ENCODE measurements around the gene FSD2. TPM values are rescaled to one million over a fixed set of nuclear protein-coding genes. Genes with fewer than 3 reads are reported as not detected.
"Not testable (repeated sequence)": the region's sequence is repeated elsewhere in the genome, so short reads cannot be mapped to it uniquely, and the experiment has no call there.

Gene FSD2
- total RNA-seq, 4 donors from 2014 or later: not detected

DNA sequence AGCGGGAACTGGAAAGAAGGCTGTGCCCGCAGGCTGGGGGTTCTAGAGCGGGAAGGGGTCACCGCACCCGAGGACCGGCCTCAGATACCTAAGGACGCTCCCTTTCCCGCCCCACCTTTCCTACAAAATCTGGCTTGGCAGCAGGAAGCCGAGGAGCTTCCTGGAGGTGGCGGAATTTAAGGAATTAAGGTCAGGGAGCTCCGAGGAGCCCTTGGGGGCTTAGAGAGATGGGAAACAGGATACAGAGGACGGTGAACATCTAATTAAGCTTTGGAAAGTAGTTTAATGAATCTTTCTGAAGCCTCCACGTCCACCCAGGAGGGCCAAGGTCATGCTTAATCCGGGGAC, 95.7 kb downstream of the FSD2 start:
- TF ChIP-seq, protein P1, sequence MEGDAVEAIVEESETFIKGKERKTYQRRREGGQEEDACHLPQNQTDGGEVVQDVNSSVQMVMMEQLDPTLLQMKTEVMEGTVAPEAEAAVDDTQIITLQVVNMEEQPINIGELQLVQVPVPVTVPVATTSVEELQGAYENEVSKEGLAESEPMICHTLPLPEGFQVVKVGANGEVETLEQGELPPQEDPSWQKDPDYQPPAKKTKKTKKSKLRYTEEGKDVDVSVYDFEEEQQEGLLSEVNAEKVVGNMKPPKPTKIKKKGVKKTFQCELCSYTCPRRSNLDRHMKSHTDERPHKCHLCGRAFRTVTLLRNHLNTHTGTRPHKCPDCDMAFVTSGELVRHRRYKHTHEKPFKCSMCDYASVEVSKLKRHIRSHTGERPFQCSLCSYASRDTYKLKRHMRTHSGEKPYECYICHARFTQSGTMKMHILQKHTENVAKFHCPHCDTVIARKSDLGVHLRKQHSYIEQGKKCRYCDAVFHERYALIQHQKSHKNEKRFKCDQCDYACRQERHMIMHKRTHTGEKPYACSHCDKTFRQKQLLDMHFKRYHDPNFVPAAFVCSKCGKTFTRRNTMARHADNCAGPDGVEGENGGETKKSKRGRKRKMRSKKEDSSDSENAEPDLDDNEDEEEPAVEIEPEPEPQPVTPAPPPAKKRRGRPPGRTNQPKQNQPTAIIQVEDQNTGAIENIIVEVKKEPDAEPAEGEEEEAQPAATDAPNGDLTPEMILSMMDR (IDR thresholded peaks at IDR 0.05): no peak
- no peak for TF ChIP-seq POLR2A (IDR thresholded peaks at IDR 0.05)
- H3K36me3 ChIP-seq: no peaks in the 10 kb centered on the region
- peaks cover 5 to 18% (median 9%) of the 10 kb centered on the region in 3 donors for H3K4me1 ChIP-seq
- DNase-seq: no peak
- WGBS, 2 donors: 12 to 17% methylated on average over 13 to 14 of the region's 14 CpGs
- H3K27ac ChIP-seq: peak overlapping the region; percentile 17 to 75 (median 57)
- peaks cover 0 to 38% (median 0%) of the 10 kb centered on the region in 4 donors for H3K27me3 ChIP-seq
- peak overlapping the region; percentile 46 to 81 (median 74) for H3K4me3 ChIP-seq
- no peaks in the 10 kb centered on the region for H3K9me3 ChIP-seq
- intact Hi-C loops (cut with DNase I): no loop called here

DNA sequence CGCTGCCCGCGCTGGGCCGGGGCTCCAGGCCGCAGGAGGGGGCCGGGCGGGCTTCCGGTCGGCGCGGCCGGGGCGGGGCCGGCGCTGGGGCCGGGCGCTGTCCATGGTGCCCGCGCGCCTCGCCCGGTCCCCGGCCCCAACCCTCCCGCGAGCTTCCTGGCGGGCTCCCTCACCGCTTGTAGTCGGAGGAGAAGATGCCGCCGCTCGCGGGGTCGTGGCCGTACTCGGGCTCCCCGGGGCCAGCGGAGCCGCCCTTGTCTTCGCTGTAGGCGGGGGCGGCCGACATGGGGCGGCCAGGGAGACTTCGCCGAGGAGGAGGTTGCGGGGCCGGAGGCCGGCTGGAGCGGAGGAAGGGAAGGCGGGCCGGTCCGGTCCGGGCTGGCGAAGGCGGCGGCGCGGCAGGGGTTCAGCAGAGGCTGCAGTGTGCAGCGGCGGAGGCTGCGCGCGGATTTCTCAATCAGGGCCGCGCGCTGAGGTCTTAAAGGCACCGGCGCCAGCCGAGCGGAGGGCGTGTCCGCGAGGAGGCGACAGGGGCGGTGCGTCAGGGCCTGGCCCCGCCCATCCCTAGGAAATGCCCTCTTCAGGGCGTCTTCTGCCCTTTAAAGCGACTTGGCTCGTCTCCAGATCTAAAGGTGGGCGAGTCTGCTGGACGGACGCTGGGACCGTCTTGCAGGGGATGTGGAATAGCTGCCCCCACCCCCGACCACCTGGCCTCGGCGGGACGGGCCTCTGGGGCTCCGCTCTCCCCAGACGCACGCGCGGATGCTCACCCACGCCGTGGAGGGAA, 96.3 kb downstream of the FSD2 start, which contains the start of gene AP3B2:
Gene AP3B2 (minus strand): TSS at position 455 of the 787 bp plus-strand sequence. CDS start 169 bp downstream, at position 286.
- peak in 1 of 4 donors; percentile 11 for TF ChIP-seq POLR2A (IDR thresholded peaks at IDR 0.05)
- TF ChIP-seq, protein P1 (IDR thresholded peaks at IDR 0.05): no peak
- peaks cover 5 to 18% (median 9%) of the 10 kb centered on the region in 3 donors for H3K4me1 ChIP-seq
- H3K27ac ChIP-seq: peak within 1 kb of the TSS; percentile 17 to 75 (median 57)
- H3K9me3 ChIP-seq: no peaks in the 10 kb centered on the region
- H3K27me3 ChIP-seq: peaks cover 0 to 38% (median 0%) of the 10 kb centered on the region in 4 donors
- no peaks in the 10 kb centered on the region for H3K36me3 ChIP-seq
- intact Hi-C loops (cut with DNase I): no loop called here
- no peak for DNase-seq
- WGBS, 2 donors: 0% methylated on average over 2 of the region's 95 CpGs; no CpG with 5 or more reads in 1 of the 2 donors
- peak within 1 kb of the TSS; percentile 46 to 81 (median 74) for H3K4me3 ChIP-seq

DNA sequence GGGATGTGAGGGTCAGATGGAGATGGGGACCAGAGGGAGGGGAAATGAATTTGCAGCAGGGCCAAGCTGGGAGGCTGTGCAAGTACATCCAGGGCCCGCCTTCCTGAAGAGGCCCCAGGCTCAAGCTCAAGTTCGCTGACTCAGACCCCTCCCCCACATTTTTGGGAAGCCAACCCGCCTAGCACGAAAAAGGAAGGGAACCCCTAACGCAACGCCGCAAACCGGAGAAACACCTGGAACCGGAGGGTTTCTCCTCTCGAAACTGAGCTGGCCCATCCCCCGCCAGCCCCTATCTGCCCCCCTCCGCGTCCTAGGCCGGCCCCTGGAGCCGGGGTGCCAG, 96.8 kb downstream of the FSD2 start:
- H3K9me3 ChIP-seq: no peaks in the 10 kb centered on the region
- H3K27me3 ChIP-seq: peaks cover 0 to 36% (median 0%) of the 10 kb centered on the region in 4 donors
- intact Hi-C loops (cut with DNase I): no loop called here
- WGBS, 2 donors: 2 to 22% methylated on average over 1 to 8 of the region's 15 CpGs
- DNase-seq: no peak
- peaks cover 5 to 18% (median 9%) of the 10 kb centered on the region in 3 donors for H3K4me1 ChIP-seq
- peak overlapping the region; percentile 46 to 81 (median 74) for H3K4me3 ChIP-seq
- TF ChIP-seq, protein P1 (IDR thresholded peaks at IDR 0.05): no peak
- TF ChIP-seq POLR2A (IDR thresholded peaks at IDR 0.05): no peak
- no peaks in the 10 kb centered on the region for H3K36me3 ChIP-seq
- peak overlapping the region in 3 of 4 donors; percentile 48 to 75 (median 66) for H3K27ac ChIP-seq

DNA sequence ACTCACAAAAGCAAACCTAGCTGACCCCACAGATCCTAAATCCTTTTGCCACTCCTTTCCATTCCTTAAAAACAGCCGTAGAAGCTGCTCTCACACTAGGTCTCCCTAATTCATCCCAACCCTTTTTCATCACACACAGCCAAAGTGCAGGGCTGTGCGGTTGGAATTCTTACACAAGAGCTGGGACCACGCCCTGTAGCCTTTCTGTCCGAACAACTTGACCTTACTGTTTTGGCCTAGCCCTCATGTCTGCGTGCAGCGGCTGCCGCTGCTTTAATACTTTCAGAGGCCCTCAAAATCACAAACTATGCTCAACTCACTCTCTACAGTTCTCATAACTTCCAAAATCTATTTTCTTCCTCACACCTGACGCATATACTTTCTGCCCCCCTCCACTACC, 100.0 kb downstream of the FSD2 start:
- H3K27ac ChIP-seq; DNase-seq; H3K9me3 ChIP-seq; H3K36me3 ChIP-seq; H3K27me3 ChIP-seq; intact Hi-C loops (cut with DNase I); H3K4me3 ChIP-seq: not testable (repeated sequence)
- H3K4me1 ChIP-seq: peaks cover 5 to 18% (median 9%) of the 10 kb centered on the region in 3 donors
- 80 to 94% methylated on average over 8 of the region's 8 CpGs for WGBS, 2 donors

Other genes starting within 250 kb of the FSD2 start
- 1 to 10 TPM in 2 of 4 donors, under 1 TPM in 2; 0.13 to 4.0 (median 1.4) TPM for gene CPEB1, start 158.7 kb downstream of the FSD2 start, total RNA-seq
- 1 to 10 TPM in 2 of 4 donors, under 1 TPM in 1, not detected in 1; 0.62 to 3.2 (median 1.7) TPM for gene AP3B2, start 96.2 kb downstream of the FSD2 start, total RNA-seq
- gene WHAMM, start 3.6 kb upstream of the FSD2 start, total RNA-seq: 1 to 10 TPM; 5.3 to 8.8 (median 6.1) TPM
- gene HOMER2, start 146.7 kb upstream of the FSD2 start, total RNA-seq: 10 to 100 TPM; 30.9 to 59.0 (median 39.4) TPM
- gene RAMAC, start 180.1 kb upstream of the FSD2 start, total RNA-seq: 10 to 100 TPM; 29.1 to 31.5 (median 31.1) TPM
- 10 to 100 TPM in 3 of 4 donors, 1 to 10 TPM in 1; 6.1 to 31.4 (median 18.6) TPM for gene C15orf40, start 205.6 kb upstream of the FSD2 start, total RNA-seq

Data from esophagus squamous epithelium (tissue), 5 donors.